ENCODE data around the gene SH2D3A. TPM values are rescaled to one million over a fixed set of nuclear protein-coding genes. Genes with fewer than 3 reads are reported as not detected.
A peak's percentile ranks its signal among the peaks of the same experiment; 100 is the strongest.

SH2D3A gene
- total RNA-seq, 2 donors from 2014 or later: 15.2 to 17.8 TPM

GRCh38 chr19:6743714-6744380, 23.4 kb downstream of the SH2D3A start:
- no peaks in the 10 kb centered on the region for H3K27me3 Mint-ChIP-seq
- H3K4me1 Mint-ChIP-seq (ENCODE audit: low read depth in 2 of 2): peaks cover 6 to 28% of the 10 kb centered on the region in 2 donors
- DNase-seq (ENCODE audit: low spot score): no peak
- no peak overlapping the region for H3K27ac Mint-ChIP-seq
- ATAC-seq: no peak
- H3K36me3 Mint-ChIP-seq: peaks cover 9% of the 10 kb centered on the region
- no peaks in the 10 kb centered on the region for H3K9me3 Mint-ChIP-seq
- no peak overlapping the region for H3K4me3 Mint-ChIP-seq

- Mint-ChIP-seq H3K4me3 (no peak overlapping the region), H3K4me1 (ENCODE audit: low read depth in 2 of 2) (peaks cover 14 to 36% of the 10 kb centered on the region in 2 donors), H3K36me3 (peaks cover 9% of the 10 kb centered on the region), H3K27me3 (no peaks in the 10 kb centered on the region), H3K9me3 (no peaks in the 10 kb centered on the region), H3K27ac (no peak overlapping the region)
- ATAC-seq: no peak
- DNase-seq (ENCODE audit: low spot score): no peak
These were observed 24.2 kb downstream of the SH2D3A start for GRCh38 chr19:6743066-6743465.

GRCh38 chr19:6740589-6741343, 26.5 kb downstream of the SH2D3A start:
- Mint-ChIP-seq H3K9me3 (no peaks in the 10 kb centered on the region), H3K27me3 (no peaks in the 10 kb centered on the region), H3K4me3 (peak overlapping the region; percentile 79), H3K4me1 (ENCODE audit: low read depth in 2 of 2) (peaks cover 26 to 50% of the 10 kb centered on the region in 2 donors), H3K27ac (peak overlapping the region; percentile 14 to 53), H3K36me3 (peaks cover 9% of the 10 kb centered on the region)
- DNase-seq (ENCODE audit: low spot score) (peak; percentile 80), ATAC-seq (no peak)

GRCh38 chr19:6739883-6740588, 27.2 kb downstream of the SH2D3A start:
- ATAC-seq (peak in 1 of 2 donors; percentile 15), DNase-seq (ENCODE audit: low spot score) (peak; percentile 84)
- peaks cover 9% of the 10 kb centered on the region for H3K36me3 Mint-ChIP-seq
- H3K9me3 Mint-ChIP-seq: no peaks in the 10 kb centered on the region
- peak overlapping the region in 1 of 2 donors; percentile 53 for H3K27ac Mint-ChIP-seq
- H3K27me3 Mint-ChIP-seq: no peaks in the 10 kb centered on the region
- peak overlapping the region; percentile 79 for H3K4me3 Mint-ChIP-seq
- peaks cover 26 to 50% of the 10 kb centered on the region in 2 donors for H3K4me1 Mint-ChIP-seq (ENCODE audit: low read depth in 2 of 2)

GRCh38 chr19:6739390-6739882, 27.8 kb downstream of the SH2D3A start, which contains the start of gene TRIP10:
TRIP10 (plus strand) TSS chr19:6739680; CDS start chr19:6739762, 82 bp downstream.
- H3K4me3 Mint-ChIP-seq: peak within 1 kb of the TSS; percentile 90
- H3K9me3 Mint-ChIP-seq: no peaks in the 10 kb centered on the region
- DNase-seq (ENCODE audit: low spot score) (peak; percentile 88), ATAC-seq (peak; percentile 37 to 55)
- H3K36me3 Mint-ChIP-seq: peaks cover 9% of the 10 kb centered on the region
- H3K27me3 Mint-ChIP-seq: no peaks in the 10 kb centered on the region
- peaks cover 26 to 52% of the 10 kb centered on the region in 2 donors for H3K4me1 Mint-ChIP-seq (ENCODE audit: low read depth in 2 of 2)
- H3K27ac Mint-ChIP-seq: peak within 1 kb of the TSS; percentile 90 to 99

- H3K27me3 Mint-ChIP-seq: no peaks in the 10 kb centered on the region
- peaks cover 26 to 48% of the 10 kb centered on the region in 2 donors for H3K4me1 Mint-ChIP-seq (ENCODE audit: low read depth in 2 of 2)
- peaks cover 4% of the 10 kb centered on the region for H3K36me3 Mint-ChIP-seq
- no peaks in the 10 kb centered on the region for H3K9me3 Mint-ChIP-seq
- H3K4me3 Mint-ChIP-seq: peak overlapping the region; percentile 90
- ATAC-seq: no peak
- no peak for DNase-seq (ENCODE audit: low spot score)
- peak overlapping the region; percentile 90 to 99 for H3K27ac Mint-ChIP-seq
These were observed 28.3 kb downstream of the SH2D3A start for GRCh38 chr19:6738787-6739389.

GRCh38 chr19:6737873-6738786, 29.1 kb downstream of the SH2D3A start:
- DNase-seq (ENCODE audit: low spot score): peak; percentile 85
- peaks cover 26 to 44% of the 10 kb centered on the region in 2 donors for H3K4me1 Mint-ChIP-seq (ENCODE audit: low read depth in 2 of 2)
- H3K4me3 Mint-ChIP-seq: peak overlapping the region; percentile 90
- ATAC-seq: peak; percentile 22 to 26
- H3K27me3 Mint-ChIP-seq: no peaks in the 10 kb centered on the region
- H3K36me3 Mint-ChIP-seq: no peaks in the 10 kb centered on the region
- no peaks in the 10 kb centered on the region for H3K9me3 Mint-ChIP-seq
- peak overlapping the region; percentile 90 to 99 for H3K27ac Mint-ChIP-seq

GRCh38 chr19:6737284-6737872, 29.9 kb downstream of the SH2D3A start, which contains the start of gene GPR108:
GPR108 (minus strand) TSS chr19:6737580; CDS start chr19:6737576, 4 bp downstream.
- DNase-seq (ENCODE audit: low spot score) (peak; percentile 99), ATAC-seq (peak; percentile 86 to 88)
- H3K27me3 Mint-ChIP-seq: no peaks in the 10 kb centered on the region
- H3K27ac Mint-ChIP-seq: peak within 1 kb of the TSS; percentile 90 to 99
- peaks cover 26 to 40% of the 10 kb centered on the region in 2 donors for H3K4me1 Mint-ChIP-seq (ENCODE audit: low read depth in 2 of 2)
- H3K9me3 Mint-ChIP-seq: no peaks in the 10 kb centered on the region
- peak within 1 kb of the TSS; percentile 93 for H3K4me3 Mint-ChIP-seq
- no peaks in the 10 kb centered on the region for H3K36me3 Mint-ChIP-seq

GRCh38 chr19:6736917-6737283, 30.3 kb downstream of the SH2D3A start:
- H3K27me3 Mint-ChIP-seq: no peaks in the 10 kb centered on the region
- H3K4me3 Mint-ChIP-seq: peak overlapping the region; percentile 93
- DNase-seq (ENCODE audit: low spot score): no peak
- no peaks in the 10 kb centered on the region for H3K9me3 Mint-ChIP-seq
- no peaks in the 10 kb centered on the region for H3K36me3 Mint-ChIP-seq
- peaks cover 26 to 38% of the 10 kb centered on the region in 2 donors for H3K4me1 Mint-ChIP-seq (ENCODE audit: low read depth in 2 of 2)
- no peak for ATAC-seq
- peak overlapping the region; percentile 90 to 99 for H3K27ac Mint-ChIP-seq

GRCh38 chr19:6736169-6736916, 30.9 kb downstream of the SH2D3A start:
- ATAC-seq: peak; percentile 23 to 33

GRCh38 chr19:6735181-6735911, 31.9 kb downstream of the SH2D3A start:
- H3K4me3 Mint-ChIP-seq: peak overlapping the region; percentile 93

More at GRCh38 chr19:6736169-6736916, 30.9 kb downstream of the SH2D3A start:
- Mint-ChIP-seq H3K36me3 (no peaks in the 10 kb centered on the region), H3K4me3 (peak overlapping the region; percentile 93), H3K4me1 (ENCODE audit: low read depth in 2 of 2) (peaks cover 26 to 36% of the 10 kb centered on the region in 2 donors), H3K9me3 (no peaks in the 10 kb centered on the region), H3K27me3 (no peaks in the 10 kb centered on the region), H3K27ac (peak overlapping the region; percentile 90 to 99)
- peak; percentile 89 for DNase-seq (ENCODE audit: low spot score)

More at GRCh38 chr19:6735181-6735911, 31.9 kb downstream of the SH2D3A start:
- peak overlapping the region; percentile 90 to 99 for H3K27ac Mint-ChIP-seq
- DNase-seq (ENCODE audit: low spot score): no peak
- ATAC-seq: no peak
- H3K27me3 Mint-ChIP-seq: no peaks in the 10 kb centered on the region
- H3K4me1 Mint-ChIP-seq (ENCODE audit: low read depth in 2 of 2): peaks cover 26 to 30% of the 10 kb centered on the region in 2 donors
- no peaks in the 10 kb centered on the region for H3K36me3 Mint-ChIP-seq
- H3K9me3 Mint-ChIP-seq: no peaks in the 10 kb centered on the region

Measured in natural killer cell treated with Interleukin-12 subunit alpha and Interleukin-12 subunit beta and Interleukin-15 and Interleukin-18, amount 100 ng/mL, for 72 hours (primary cell).